ENCODE data around the gene PHRF1.

GRCh38 chr11:530960-531831, 45.1 kb upstream of the PHRF1 start:
- TF ChIP-seq CTCF (IDR thresholded peaks at IDR 0.05): no peak
- TF ChIP-seq POLR2A (IDR thresholded peaks at IDR 0.05): no peak
- no peak for TF ChIP-seq POLR2AphosphoS5 (IDR thresholded peaks at IDR 0.05)

Measured in prostate gland (tissue), 2 donors.